Measurements from ENCODE around the gene SLC2A13.

DNA sequence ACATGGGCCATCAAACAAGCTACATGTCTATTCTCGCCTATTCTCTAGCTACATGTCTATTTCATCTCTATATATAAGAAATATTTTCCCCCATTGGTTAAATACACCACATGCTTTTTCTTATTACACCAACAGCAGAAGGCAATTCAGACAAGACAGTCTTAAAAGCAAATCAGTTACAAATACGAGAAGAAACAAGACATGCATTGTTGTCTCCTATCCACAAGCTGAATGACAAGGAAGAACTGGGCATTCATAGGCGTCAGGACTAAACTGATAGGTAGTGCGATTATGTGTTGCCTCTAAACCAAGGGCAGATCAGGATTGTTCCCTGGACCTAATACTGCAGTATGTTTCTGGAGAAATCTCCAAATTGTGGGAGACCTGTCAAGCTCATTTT is 19.4 kb downstream of the SLC2A13 start:
- TF ChIP-seq CTCF (IDR thresholded peaks at IDR 0.05) (no peak), POLR2A (IDR thresholded peaks at IDR 0.05) (no peak)

Measured in lower leg skin (tissue), 3 donors.